GM18858 (cell line): ENCODE data around the gene CNOT4.

Source experiments
- ATAC-seq: cut with Tn5 transposase; IDR thresholded peaks from one replicate; pipeline ENCODE4 v1.9.1; 2021; ENCODE audit not compliant: unreplicated experiment

The CNOT4 gene

DNA sequence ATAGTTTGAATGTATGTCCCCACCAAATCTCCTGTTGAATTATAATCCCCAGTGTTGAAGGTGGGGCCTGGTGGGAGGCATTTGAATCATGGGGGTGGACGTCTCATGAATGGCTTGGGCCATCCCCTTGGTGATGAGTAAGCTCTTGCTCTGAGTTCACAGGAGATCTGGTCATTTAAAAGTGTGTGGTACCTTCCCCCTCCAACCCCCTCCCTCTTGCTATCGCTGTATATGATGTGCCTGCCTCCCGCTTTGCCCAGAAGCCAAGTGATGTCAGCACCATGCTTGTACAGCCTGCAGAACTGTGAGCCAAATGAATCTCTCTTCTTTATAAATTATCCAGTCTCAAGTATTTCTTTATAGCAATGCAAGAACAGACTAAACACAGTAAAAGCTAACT is 103.0 kb downstream of the CNOT4 start:
- no peak for ATAC-seq

DNA sequence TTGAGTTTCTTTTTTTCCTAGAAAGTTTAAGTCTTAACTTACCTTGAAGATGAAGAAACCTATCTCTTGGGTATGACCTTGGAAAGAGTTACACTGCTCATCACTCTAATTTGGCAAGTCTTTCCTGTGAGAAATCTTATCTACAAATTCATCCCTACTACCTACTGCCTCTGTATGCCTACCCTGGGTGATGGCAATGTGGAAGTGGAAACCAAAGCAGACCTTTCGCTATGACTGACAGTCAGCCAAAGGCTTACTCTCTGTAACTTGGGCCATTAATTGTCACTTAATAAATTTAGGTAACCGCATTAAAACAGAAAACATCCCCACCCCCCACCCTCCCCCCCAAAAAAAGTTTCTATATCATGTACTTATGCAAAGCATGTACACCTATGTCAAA is 103.9 kb downstream of the CNOT4 start:
- no peak for ATAC-seq

DNA sequence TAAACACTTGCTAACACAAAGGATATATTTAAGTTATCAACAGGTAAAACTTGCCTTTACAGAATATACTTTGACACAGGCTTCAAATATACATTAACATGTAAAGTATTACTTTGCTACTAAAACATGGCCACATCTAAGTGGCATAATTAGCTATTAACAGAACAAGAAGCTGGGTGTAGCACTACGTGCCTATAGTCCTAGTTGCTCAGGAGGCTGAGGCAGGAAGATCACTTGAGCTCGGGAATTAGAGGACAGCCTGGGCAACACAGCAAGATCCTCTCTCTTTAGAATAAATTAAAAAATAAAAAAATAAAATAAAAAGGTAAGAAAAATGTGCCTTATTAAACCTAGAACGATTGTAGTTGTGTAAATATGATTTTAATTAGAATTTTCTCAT is 106.6 kb downstream of the CNOT4 start:
- no peak for ATAC-seq

DNA sequence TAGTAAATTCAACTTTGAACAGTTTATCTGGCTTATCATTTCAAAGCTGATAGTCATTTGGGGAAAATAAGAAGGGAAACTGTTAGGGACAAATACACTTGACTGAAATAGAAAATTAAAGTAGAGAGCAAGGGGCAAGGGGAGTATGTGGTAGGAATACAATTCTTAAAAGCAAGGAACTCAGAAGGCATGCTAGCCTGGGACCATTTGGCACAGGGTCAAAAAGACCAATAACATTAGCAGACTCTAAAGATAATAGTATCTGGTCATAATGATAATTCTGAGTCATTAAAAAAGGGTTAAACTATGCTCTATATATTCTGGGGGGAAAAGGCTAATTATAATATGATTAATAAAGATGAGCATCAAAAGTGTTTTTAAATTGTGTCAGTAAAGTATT is 112.2 kb downstream of the CNOT4 start:
- ATAC-seq: no peak

DNA sequence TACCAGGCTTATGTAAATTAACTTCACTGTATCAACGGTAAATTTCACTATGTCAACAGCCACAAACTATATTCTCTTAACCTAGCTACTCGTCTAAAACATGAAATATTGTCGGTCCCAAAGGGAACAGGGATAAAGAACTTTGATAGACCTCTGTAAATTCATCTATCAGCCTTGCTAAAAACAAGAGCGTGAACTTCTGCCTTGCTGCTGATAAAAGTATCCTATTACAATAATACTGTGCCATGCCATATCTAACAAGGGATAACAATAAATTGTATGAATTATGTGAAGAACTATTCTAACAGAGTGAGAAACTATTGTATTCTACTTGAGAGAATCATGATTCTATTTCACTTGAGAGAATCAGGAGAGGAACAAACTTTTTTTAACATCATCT is 117.2 kb downstream of the CNOT4 start:
- ATAC-seq: no peak

DNA sequence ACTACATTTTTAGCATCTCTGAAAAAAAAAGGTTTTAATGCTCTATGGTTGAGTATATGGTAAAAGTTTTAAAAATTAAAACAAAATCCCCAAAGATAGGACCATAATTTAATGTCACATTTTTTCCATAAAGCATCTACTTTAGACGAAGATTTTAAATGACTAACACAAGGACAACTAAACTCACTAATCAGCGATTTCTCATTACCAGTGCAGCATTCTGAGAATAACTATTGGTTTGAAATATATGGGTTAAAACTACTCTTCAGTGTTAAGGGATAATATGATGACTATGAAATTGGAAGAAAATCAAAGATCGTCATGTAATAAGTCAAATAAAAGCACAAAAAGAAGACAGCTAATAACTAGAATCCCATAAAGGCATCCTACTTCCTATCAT is 118.4 kb downstream of the CNOT4 start:
- no peak for ATAC-seq

DNA sequence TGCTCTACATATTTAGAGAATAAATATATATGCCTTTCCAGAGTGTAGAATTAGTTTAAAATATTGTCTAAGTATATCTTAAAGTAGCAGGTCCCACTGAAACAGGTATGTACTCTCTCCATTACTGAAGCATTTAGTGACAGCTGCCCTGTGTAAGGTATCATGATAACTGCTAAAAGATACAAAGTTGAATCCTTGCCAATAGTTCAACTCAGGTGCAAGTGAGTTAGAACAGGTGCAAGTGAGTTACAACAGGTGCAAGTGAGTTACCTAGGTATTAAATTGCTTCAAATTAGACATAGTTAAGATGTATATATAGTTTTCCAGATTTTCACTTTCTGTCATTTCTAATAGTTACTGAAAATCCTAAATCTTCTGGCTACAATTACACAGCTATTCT is 119.1 kb downstream of the CNOT4 start:
- no peak for ATAC-seq

DNA sequence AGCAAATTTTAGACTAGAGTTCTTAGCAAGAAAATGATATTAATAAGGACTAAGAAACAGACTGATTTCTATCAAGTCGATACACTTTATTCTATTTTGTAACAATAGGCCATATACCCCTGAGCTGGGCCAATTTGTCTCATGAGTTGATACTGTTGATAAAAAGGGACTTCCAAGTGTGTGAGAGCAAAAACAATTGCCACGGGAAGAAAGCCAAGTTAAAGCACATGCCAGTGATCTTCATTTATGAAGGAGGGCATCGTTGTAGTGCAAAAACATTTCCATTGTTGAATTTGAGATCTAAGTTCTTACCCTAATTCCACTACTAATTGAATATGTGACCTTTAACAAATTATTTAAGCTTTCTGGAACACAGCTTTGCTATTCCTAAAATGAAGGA is 119.9 kb downstream of the CNOT4 start:
- ATAC-seq: no peak

DNA sequence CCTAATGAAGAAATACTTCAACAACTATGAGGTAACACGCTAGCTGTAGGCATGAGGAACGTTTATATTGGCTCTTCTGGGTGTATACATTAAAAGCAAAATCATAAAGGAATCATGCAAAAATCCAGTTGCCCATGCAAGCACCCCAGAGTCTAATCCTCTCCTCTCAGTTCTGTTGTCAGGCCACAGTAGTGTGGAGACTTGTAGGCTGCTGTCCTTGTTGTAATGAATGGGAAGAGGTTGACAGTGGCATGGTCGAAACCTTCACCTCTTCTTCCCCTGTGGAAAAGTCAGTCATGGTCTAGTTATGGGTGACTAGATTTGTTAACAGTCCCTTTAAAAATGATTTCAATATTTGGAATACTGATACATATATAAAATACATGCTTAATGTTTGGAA is 121.3 kb downstream of the CNOT4 start:
- no peak for ATAC-seq

DNA sequence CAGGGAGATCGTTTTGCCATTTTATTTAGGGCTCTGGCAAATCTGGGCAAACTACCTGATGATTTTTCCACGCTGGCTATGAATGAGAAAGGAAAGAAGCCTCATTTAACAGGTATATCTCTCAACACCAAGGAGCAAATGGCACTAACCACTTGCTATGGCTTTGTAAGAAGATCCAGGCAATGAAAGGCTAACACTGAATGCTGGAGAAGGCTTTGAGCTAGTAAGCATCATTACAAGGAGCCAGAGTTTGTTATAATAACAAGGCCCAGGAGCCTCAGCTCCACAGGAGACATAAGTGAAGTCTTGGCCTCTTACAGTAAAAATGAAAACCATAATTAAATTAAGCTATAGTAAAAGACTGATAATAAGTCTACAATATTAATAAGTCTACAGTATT is 123.1 kb downstream of the CNOT4 start:
- no peak for ATAC-seq

DNA sequence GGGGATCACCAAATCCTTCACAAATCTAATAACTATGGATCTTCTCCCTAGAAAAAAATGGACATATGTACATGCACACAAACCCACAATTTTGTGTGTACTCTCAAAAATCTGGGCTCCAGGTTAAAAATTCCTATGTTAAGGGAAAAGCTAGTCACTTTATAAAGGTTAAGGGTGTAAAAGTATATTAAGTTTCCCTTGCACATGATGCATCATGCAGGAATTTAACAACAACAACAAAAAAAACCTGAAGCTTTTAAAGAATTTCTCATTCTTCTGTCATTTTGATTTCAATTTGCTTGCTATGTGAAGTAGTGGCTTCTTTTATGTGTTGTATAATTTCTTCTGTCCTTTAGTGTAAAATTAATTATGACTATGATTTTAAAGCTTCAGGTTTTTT is 123.7 kb downstream of the CNOT4 start:
- no peak for ATAC-seq

DNA sequence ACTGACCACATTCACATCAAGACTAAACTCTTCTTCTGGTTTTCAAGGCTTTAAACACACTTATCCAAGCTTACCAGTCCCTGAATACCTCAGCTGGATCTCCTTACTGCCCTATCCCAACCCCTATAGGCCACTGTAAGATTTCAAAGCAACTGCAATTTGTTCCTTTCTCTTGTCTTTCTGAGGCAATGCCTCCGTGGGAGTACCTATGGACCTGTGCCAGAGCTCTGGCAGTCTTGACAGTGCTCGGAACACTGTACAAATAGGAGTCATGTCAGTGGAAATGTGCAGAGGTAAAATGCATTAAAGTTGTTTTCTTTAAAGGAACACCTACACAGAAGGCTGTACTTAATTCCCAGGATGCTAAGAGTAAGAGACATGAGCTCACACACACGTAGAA is 124.7 kb downstream of the CNOT4 start:
- ATAC-seq: no peak

DNA sequence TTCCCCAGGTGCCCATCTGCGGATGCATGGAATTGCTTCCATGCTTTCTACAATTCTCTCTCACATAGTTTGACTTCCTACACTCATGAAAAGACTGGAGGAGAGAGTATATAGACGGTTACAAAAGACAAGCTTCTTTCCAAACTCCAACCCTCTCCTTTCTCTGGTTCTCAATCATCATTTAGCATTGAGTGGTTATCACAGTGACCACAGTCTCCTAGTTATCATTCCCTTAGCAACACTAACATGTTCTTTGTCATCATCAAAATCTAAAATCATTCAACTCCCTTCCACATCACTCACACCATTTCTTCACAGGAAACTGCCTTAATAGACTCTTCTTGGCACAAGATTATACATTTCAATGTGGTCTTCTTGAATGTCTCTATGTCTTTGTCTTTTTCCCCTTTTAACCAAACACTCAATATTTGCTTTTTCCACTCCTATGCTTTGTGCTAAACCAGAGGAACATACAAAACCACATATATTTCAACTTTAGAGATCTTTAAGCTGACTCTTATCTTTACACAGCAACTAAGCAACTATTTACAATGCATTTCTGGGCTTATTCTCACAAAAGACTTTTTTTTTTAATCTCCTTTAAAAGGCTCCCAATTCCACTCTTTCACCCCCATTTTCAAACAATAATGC is 126.3 kb downstream of the CNOT4 start:
- no peak for ATAC-seq

DNA sequence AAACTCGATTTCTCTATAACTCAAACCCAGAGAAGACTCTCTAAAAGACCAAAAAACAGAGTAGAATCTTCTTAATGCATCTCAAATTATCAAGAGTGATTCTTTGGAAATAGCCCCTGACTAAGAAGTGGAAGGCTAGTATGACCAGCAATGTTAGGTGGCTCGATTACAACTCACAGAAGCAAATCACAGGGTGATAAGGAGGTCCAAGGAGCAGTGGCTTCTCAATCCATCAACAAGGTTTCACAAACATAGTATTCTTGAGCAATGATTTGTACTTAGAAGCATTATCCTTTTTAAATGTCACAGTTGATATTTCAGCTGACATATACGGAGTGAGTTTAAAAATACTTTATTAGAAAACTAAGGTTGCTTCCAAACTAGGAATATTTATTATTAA is 127.7 kb downstream of the CNOT4 start:
- no peak for ATAC-seq

DNA sequence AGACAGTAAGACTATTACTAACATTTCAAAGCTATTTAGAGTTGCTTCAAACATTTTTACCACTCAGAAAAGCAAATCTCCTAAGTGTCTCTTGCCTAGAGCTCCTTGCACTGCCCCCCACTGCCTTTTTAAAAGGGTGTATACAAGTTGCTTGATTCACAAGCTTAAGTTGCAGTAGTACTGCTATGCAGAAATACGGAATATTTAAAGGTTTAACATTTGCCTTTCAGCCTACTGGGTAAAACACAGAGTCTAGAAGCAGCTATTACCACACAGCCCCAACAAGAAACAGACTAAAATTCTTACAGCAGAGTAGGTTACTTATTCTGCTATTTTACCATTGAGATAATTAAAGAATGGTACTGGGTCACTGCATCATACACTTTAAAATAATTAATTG is 128.5 kb downstream of the CNOT4 start:
- ATAC-seq: no peak

DNA sequence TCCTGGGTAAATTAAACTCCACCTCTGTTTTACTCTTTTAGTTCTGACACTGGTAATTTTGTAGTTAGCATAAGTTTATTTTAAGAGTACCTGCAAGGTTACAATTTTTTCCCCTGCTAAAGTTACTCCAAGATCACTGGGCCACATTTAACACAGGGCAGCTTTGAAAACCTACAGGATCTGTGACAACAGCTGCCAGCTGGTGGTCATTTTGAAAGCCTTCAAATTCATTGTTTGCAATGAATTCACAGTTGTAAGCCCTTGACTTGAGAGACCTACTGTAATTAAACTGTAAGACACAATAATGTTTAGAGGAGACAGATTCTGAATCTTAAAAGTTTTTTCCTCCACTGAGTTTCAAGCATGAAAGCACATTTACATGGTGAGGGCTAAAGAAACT is 129.6 kb downstream of the CNOT4 start:
- ATAC-seq: no peak

DNA sequence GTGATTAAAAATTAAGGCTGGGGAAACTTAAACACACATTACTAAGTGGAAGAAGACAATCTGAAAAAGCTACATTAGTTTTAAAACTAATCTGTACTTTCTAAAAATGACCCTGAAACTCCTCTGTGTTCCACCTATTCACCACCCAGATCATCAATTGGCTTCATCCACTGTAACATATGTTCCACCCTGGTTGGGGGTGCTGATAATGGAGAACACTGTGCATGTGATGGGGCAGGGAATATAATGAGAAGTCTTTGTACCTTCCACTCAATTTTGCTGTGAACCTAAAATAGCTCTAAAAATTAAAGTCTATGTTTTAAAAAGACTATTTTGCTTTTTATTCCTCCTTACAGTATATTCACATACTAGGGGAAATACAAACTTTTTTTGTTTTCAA is 132.7 kb downstream of the CNOT4 start:
- ATAC-seq: no peak

DNA sequence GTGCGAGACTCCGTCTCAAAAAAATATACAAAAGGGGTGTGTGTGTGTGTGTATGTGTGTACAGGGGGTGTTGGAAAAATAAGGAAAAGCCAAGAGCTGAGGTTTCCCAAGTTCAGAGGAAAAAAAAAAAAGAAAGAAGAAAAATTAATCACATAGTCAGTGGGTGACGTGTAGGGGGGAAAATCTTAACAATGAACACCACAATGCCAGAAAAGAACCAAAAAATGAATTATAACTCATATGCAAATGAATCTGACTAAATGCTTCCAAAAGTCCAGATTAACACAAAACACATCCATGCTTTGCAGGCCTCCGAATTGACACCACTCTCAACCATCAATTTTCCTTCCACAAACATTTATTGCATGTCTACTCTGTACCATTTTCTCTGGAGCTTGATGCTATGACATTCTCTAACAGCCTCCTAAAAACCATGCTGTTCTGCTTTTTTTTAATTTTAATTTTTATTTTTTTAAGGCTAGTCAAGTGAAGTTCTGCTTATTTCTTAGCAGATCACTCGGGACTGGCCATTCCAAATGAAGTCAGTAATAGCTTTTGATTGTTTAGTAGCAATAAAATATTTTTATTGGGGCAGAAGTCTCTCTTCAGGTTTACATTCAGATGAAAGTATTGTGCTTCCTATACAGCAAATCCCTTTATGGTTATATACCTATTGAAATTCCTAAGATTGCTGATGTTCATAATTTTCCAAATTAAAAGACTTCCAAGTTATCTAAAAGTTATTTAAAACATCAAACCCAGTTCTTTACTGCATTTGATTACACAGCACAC is 133.8 kb downstream of the CNOT4 start:
- ATAC-seq: no peak

DNA sequence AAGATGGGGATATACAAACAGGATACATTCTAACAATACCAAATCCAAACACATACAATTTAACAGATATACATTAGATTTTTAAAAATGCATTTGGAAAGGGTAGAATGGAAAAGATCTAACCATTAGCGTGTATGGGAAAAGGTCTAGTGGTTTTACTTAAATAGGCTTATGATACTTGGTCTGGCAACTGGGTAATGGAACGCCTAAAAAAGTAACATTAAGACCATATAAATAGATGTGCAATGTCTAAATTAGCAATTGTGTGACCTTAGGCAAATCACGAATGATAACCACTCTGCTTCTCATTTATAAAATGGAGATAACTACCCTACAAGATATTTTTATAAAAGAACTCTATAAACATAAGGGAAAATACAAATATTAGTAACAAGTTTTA is 135.2 kb downstream of the CNOT4 start:
- no peak for ATAC-seq

DNA sequence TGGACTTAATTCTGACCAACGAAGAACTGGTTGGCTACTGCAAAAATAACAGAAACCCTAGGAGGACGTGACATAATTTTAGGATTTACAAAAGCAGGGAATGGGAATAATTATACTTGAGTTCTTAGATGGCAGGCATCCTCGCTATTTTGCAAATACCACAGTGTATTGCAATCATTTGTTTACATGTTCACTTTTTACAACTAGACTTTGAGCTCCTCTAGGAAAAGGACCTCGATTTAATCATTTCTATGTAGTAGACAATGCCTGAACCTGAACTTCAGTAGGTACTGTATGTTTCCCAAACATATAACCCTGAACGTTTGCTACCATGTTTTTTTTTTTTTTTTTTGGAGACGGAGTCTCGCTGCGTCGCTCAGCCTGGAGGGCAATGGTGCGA is 137.7 kb downstream of the CNOT4 start:
- no peak for ATAC-seq

DNA sequence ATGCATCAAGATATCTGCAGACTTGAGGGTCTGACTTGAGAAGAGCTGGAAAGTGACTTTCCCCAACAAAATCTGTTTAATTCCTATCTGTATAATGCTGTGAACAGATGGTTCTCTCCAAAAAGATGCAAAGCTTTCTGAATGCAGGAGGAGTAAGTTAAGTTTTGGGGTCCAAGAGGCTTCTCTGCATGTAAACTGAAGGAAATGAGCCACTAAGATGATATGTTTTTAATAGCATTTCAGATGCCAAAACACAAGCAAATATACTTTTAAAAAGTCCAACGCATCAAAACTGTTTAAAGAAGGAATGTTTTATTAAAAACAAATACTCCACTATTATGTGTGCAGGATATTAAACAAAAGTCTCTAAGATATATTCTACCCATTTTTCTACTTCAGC is 139.2 kb downstream of the CNOT4 start:
- ATAC-seq: no peak

DNA sequence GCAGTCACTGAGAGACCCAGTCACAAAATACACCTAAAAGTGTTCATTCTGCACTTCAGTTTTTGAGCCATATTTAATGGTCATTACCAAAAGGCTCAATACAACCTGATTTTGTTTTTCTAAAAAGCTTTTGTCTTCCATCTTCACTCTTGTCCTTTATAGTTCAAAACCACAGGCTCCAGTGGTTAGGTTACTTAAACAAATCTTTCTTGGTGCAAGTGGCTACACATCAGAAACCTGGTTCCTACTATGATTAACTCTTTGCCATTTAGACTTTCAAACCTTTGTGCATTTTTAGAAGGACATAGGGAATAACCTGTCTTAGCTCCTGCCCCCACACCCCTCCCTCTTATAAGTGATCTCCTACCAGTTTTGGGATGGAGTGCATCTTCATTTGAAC is 140.5 kb downstream of the CNOT4 start:
- no peak for ATAC-seq
